ENCODE results near the gene ADAMTSL1. TPM values are rescaled to one million over a fixed set of nuclear protein-coding genes. Genes with fewer than 3 reads are reported as not detected.

ADAMTSL1 gene
- total and polyA plus RNA-seq, 2 experiments from 2014 or later: 2.3 to 5.0 TPM

DNA sequence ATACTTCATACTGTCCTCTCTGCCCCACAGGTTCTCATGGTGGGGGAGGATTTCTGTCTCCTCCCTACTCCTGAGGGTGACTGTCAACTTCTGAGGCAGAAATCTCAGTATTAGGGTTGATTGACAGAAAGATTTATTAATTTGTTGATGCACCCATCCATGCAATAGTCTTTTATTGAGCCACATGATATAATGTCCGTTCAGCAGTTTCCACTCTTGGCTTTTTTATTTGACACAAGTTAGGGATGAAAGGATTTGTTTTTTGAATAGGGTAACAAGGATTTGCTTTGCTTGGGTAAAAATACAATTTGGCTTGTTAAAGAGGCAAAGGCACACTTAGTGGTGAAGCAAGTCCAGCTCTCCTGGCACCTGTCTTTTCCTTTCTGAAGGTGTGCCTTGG is 125.0 kb downstream of the ADAMTSL1 start (continued):
- TF ChIP-seq, protein P1, sequence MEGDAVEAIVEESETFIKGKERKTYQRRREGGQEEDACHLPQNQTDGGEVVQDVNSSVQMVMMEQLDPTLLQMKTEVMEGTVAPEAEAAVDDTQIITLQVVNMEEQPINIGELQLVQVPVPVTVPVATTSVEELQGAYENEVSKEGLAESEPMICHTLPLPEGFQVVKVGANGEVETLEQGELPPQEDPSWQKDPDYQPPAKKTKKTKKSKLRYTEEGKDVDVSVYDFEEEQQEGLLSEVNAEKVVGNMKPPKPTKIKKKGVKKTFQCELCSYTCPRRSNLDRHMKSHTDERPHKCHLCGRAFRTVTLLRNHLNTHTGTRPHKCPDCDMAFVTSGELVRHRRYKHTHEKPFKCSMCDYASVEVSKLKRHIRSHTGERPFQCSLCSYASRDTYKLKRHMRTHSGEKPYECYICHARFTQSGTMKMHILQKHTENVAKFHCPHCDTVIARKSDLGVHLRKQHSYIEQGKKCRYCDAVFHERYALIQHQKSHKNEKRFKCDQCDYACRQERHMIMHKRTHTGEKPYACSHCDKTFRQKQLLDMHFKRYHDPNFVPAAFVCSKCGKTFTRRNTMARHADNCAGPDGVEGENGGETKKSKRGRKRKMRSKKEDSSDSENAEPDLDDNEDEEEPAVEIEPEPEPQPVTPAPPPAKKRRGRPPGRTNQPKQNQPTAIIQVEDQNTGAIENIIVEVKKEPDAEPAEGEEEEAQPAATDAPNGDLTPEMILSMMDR (conservative IDR thresholded peaks at IDR 0.05; ENCODE audit: low read depth in 2 of 2): no peak
- no peak for TF ChIP-seq EZH2 (IDR thresholded peaks at IDR 0.05; ENCODE audit: low read depth, unreplicated experiment)
- TF ChIP-seq CREB1 (CRISPR knock-in tag; IDR thresholded peaks at IDR 0.05; ENCODE audit: low read depth): no peak
- no peak for TF ChIP-seq NANOG (IDR thresholded peaks at IDR 0.05; ENCODE audit: borderline replicate concordance)

DNA sequence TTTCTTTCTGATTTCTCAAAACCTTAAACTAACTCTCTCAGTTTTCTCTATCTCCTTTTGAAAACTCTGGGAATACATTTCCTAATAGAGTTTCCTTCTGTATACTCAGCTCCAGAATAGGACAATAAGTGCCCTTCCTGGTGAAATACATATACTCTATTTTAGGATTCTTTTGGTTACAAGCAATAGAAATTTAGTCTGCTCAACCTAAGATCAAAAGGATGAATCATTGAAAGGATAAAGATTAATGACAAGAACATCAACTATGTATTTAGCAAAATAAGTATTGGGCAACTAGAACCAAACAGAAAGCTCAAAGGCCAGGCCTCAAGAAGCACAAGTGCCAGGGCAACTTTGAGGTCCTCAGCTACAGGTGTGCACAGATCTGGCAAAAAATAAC is 127.1 kb downstream of the ADAMTSL1 start:
- no peak overlapping the region for H3K27ac Mint-ChIP-seq
- H3K4me1 Mint-ChIP-seq: peaks cover 16% of the 10 kb centered on the region
- Histone ChIP-seq H3K79me2 (replicated peaks; ENCODE audit: insufficient read depth) (no peaks in the 10 kb centered on the region), H3K27me3 (ENCODE audit: insufficient read depth) (no peaks in the 10 kb centered on the region; the same call in 1 of the 2 replicates), H3K4me3 (no peak overlapping the region), H3K36me3 (ENCODE audit: insufficient read depth) (no peaks in the 10 kb centered on the region), H3K4me2 (no peak overlapping the region), H2AFZ (no peak overlapping the region), H3F3A (replicated peaks; ENCODE audit: low read depth) (no peaks in the 10 kb centered on the region), H3K27ac (ENCODE audit: low read depth) (no peak overlapping the region), H3K9me2 (ENCODE audit: insufficient read depth) (no peaks in the 10 kb centered on the region), H3K4me1 (ENCODE audit: insufficient read depth) (peaks cover 18% of the 10 kb centered on the region), H4K20me1 (replicated peaks; ENCODE audit: insufficient read depth) (no peaks in the 10 kb centered on the region)
- H3K9me3 Mint-ChIP-seq: peaks cover 20% of the 10 kb centered on the region
- no peak for ATAC-seq
- peaks cover 2% of the 10 kb centered on the region for H3K27me3 Mint-ChIP-seq (ENCODE audit: insufficient read depth, low read depth, poor library complexity)
- H3K36me3 Mint-ChIP-seq (ENCODE audit: low read depth): peaks cover 15% of the 10 kb centered on the region; the same call in 2 of the 3 replicates
- DNase-seq (ENCODE audit: low spot score): no peak
- no peak overlapping the region for H3K4me3 Mint-ChIP-seq
- no peak for TF ChIP-seq ZNF331 (CRISPR knock-in tag; IDR thresholded peaks at IDR 0.05; ENCODE audit: low read depth)
- TF ChIP-seq, protein P2, sequence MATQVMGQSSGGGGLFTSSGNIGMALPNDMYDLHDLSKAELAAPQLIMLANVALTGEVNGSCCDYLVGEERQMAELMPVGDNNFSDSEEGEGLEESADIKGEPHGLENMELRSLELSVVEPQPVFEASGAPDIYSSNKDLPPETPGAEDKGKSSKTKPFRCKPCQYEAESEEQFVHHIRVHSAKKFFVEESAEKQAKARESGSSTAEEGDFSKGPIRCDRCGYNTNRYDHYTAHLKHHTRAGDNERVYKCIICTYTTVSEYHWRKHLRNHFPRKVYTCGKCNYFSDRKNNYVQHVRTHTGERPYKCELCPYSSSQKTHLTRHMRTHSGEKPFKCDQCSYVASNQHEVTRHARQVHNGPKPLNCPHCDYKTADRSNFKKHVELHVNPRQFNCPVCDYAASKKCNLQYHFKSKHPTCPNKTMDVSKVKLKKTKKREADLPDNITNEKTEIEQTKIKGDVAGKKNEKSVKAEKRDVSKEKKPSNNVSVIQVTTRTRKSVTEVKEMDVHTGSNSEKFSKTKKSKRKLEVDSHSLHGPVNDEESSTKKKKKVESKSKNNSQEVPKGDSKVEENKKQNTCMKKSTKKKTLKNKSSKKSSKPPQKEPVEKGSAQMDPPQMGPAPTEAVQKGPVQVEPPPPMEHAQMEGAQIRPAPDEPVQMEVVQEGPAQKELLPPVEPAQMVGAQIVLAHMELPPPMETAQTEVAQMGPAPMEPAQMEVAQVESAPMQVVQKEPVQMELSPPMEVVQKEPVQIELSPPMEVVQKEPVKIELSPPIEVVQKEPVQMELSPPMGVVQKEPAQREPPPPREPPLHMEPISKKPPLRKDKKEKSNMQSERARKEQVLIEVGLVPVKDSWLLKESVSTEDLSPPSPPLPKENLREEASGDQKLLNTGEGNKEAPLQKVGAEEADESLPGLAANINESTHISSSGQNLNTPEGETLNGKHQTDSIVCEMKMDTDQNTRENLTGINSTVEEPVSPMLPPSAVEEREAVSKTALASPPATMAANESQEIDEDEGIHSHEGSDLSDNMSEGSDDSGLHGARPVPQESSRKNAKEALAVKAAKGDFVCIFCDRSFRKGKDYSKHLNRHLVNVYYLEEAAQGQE (IDR thresholded peaks at IDR 0.05; ENCODE audit: unreplicated experiment): no peak
- TF ChIP-seq, protein P3, sequence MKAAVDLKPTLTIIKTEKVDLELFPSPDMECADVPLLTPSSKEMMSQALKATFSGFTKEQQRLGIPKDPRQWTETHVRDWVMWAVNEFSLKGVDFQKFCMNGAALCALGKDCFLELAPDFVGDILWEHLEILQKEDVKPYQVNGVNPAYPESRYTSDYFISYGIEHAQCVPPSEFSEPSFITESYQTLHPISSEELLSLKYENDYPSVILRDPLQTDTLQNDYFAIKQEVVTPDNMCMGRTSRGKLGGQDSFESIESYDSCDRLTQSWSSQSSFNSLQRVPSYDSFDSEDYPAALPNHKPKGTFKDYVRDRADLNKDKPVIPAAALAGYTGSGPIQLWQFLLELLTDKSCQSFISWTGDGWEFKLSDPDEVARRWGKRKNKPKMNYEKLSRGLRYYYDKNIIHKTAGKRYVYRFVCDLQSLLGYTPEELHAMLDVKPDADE (IDR thresholded peaks at IDR 0.05): no peak
- TF ChIP-seq POLR2AphosphoS5 (IDR thresholded peaks at IDR 0.05; ENCODE audit: low read depth): no peak
- no peak for TF ChIP-seq CREB1 (CRISPR knock-in tag; IDR thresholded peaks at IDR 0.05; ENCODE audit: low read depth)
- TF ChIP-seq, protein P1 (conservative IDR thresholded peaks at IDR 0.05; ENCODE audit: low read depth in 2 of 2): no peak
- TF ChIP-seq STAT1 (IDR thresholded peaks at IDR 0.05; ENCODE audit: unreplicated experiment): no peak
- no peak for TF ChIP-seq EZH2phosphoT487 (IDR thresholded peaks at IDR 0.05; ENCODE audit: unreplicated experiment)
- no peak for TF ChIP-seq ZNF114 (CRISPR knock-in tag; IDR thresholded peaks at IDR 0.05)
- TF ChIP-seq NANOG (IDR thresholded peaks at IDR 0.05; ENCODE audit: borderline replicate concordance): no peak
